T-cell (primary cell): Measurements from ENCODE around the gene UQCRQ. TPM values are rescaled to one million over a fixed set of nuclear protein-coding genes. Genes with fewer than 3 reads are reported as not detected.

Experiments
- ATAC-seq, 4 experiments: fragments of 200-7000 bp in 3 of 4; fragments of 150-1000 bp in 1 of 4; cut with Tn5 transposase; replicated peaks in 1 of 4; 1 replicate in 3 of 4; 2 replicates in 1 of 4; pipeline ENCODE4 v1.10.0; 2021; ENCODE audit warnings: moderate library complexity in 3 of 4, mild to moderate bottlenecking in 2 of 4, moderate number of reproducible peaks in 1 of 4
- CTCF ChIA-PET, 2 donors: fragments of 300-600 bp; sonication (Branson Sonifier 250); formaldehyde crosslinking; loops; one replicate each; lab custom pipeline; 2022; ENCODE audit warnings: antibody characterized with exemption in 2 of 2; lab: Charles Lee
- POLR2A ChIA-PET, 2 donors: fragments of 300-600 bp; sonication (Branson Sonifier 250); formaldehyde crosslinking; loops; one replicate each; lab custom pipeline; 2022; ENCODE audit warnings: antibody characterized with exemption in 2 of 2; lab: Charles Lee
- DNase-seq, 35 experiments: peaks; one replicate each; pipeline versions ENCODE4 v3.0.0 to v3.0.0-alpha.2; 2013 to 2023
- H3K27ac ChIP-seq: one replicate; pipeline ENCODE4 v1.5.1; 2013; ENCODE audit warnings: low read length
- H3K27me3 ChIP-seq, 2 experiments: replicated peaks in 1 of 2; 1 replicate in 1 of 2; 2 replicates in 1 of 2; pipeline versions ENCODE4 v1.6.1 to v1.7.0; 2013; ENCODE audit warnings: low read length in 1 of 2, mixed read lengths in 1 of 2; ENCODE audit not compliant: control insufficient read depth in 2 of 2, insufficient read depth in 2 of 2; ENCODE audit errors: extremely low read depth in 1 of 2
- H3K36me3 ChIP-seq, 2 donors: 1 replicate in 1 of 2; 2 replicates in 1 of 2; pipeline versions ENCODE4 v1.6.1 to v1.7.0; 2013; ENCODE audit warnings: low read length in 1 of 2; ENCODE audit not compliant: control insufficient read depth in 2 of 2, insufficient read depth in 1 of 2; ENCODE audit errors: extremely low read depth in 1 of 2
- H3K4me1 ChIP-seq, 2 experiments: 1 replicate in 1 of 2; 2 replicates in 1 of 2; pipeline versions ENCODE4 v1.6.1 to v1.7.0; 2013; ENCODE audit warnings: low read length in 2 of 2, mixed read lengths in 1 of 2; ENCODE audit not compliant: insufficient read depth in 2 of 2, control insufficient read depth in 1 of 2; ENCODE audit errors: extremely low read depth in 1 of 2
- H3K4me3 ChIP-seq, 2 donors: 1 replicate in 1 of 2; 2 replicates in 1 of 2; pipeline versions ENCODE4 v1.5.1 to v1.7.0; 2013; ENCODE audit warnings: mild to moderate bottlenecking in 2 of 2, low read length in 1 of 2, moderate library complexity in 1 of 2; ENCODE audit not compliant: control insufficient read depth in 1 of 2; ENCODE audit errors: extremely low read depth in 1 of 2
- H3K9me3 ChIP-seq: 2 replicates; pipeline ENCODE4 v1.7.0; 2013
- H3K27ac Mint-ChIP-seq, 2 donors: one replicate each; pipeline ENCODE4 v1.8.0; 2020 to 2021; ENCODE audit warnings: mild to moderate bottlenecking in 2 of 2, mixed read lengths in 2 of 2
- H3K27me3 Mint-ChIP-seq, 2 donors: one replicate each; pipeline ENCODE4 v1.8.0; 2021 to 2022; ENCODE audit warnings: mixed read lengths in 2 of 2
- H3K36me3 Mint-ChIP-seq: one replicate; pipeline ENCODE4 v1.8.0; 2021; ENCODE audit warnings: mixed read lengths
- H3K4me1 Mint-ChIP-seq, 3 donors: one replicate each; pipeline ENCODE4 v1.8.0; 2020 to 2022; ENCODE audit warnings: mixed read lengths in 3 of 3, mild to moderate bottlenecking in 1 of 3
- H3K4me3 Mint-ChIP-seq, 3 donors: one replicate each; pipeline ENCODE4 v1.8.0; 2020 to 2022; ENCODE audit warnings: mild to moderate bottlenecking in 3 of 3, mixed read lengths in 3 of 3, moderate library complexity in 3 of 3
- H3K9me3 Mint-ChIP-seq, 3 donors: one replicate each; pipeline ENCODE4 v1.8.0; 2020 to 2022; ENCODE audit warnings: mixed read lengths in 3 of 3
- WGBS: methylation state at CpG from one replicate; pipeline ENCODE4 v1.1.5; 2013; ENCODE audit warnings: missing lambda C conversion rate; ENCODE audit not compliant: insufficient coverage; 5-methylcytosine and 5-hydroxymethylcytosine counted together
- total RNA-seq, 35 experiments: library from RNA in 6 of 35; stranded (reverse) in 6 of 35; fragments of 120-200 nt in 1 of 35; gene quantifications; one replicate each; pipeline versions ENCODE4 v1.2.1 to v1.2.4 and lab custom pipeline; 2013 to 2026

Gene UQCRQ
- total RNA-seq, 5 donors from 2014 or later (not counting 1 experiment from before 2014, with no cell fraction given): 119 to 139 (median 132) TPM

GRCh38 chr5:132838516-132839282 is 27.7 kb upstream of the UQCRQ start:
- no peak for DNase-seq
- no peaks in the 10 kb centered on the region for H3K9me3 Mint-ChIP-seq
- Histone ChIP-seq H3K9me3 (no peaks in the 10 kb centered on the region), H3K4me3 (no peak overlapping the region), H3K27ac (no peak overlapping the region), H3K4me1 (no peaks in the 10 kb centered on the region), H3K27me3 (peaks cover 0 to 4% of the 10 kb centered on the region in 2 experiments), H3K36me3 (no peaks in the 10 kb centered on the region)
- CTCF ChIA-PET: no interaction called here
- POLR2A ChIA-PET: no interaction called here
- no peak overlapping the region for H3K27ac Mint-ChIP-seq
- WGBS: 75% methylated on average over 3 of the region's 3 CpGs
- H3K4me1 Mint-ChIP-seq: no peaks in the 10 kb centered on the region
- no peaks in the 10 kb centered on the region for H3K36me3 Mint-ChIP-seq
- H3K4me3 Mint-ChIP-seq: no peak overlapping the region
- no peak for ATAC-seq
- H3K27me3 Mint-ChIP-seq: peaks cover 0 to 4% of the 10 kb centered on the region in 2 donors

GRCh38 chr5:132839426-132840301 is 26.8 kb upstream of the UQCRQ start:
- Histone ChIP-seq H3K27ac (no peak overlapping the region), H3K36me3 (no peaks in the 10 kb centered on the region), H3K9me3 (no peaks in the 10 kb centered on the region), H3K4me1 (no peaks in the 10 kb centered on the region), H3K4me3 (no peak overlapping the region), H3K27me3 (peaks cover 0 to 4% of the 10 kb centered on the region in 2 experiments)
- Mint-ChIP-seq H3K36me3 (no peaks in the 10 kb centered on the region), H3K9me3 (no peaks in the 10 kb centered on the region), H3K4me1 (no peaks in the 10 kb centered on the region), H3K27me3 (no peaks in the 10 kb centered on the region), H3K4me3 (no peak overlapping the region), H3K27ac (no peak overlapping the region)
- no peak for DNase-seq
- 96% methylated on average over 5 of the region's 8 CpGs for WGBS
- POLR2A ChIA-PET: no interaction called here
- ATAC-seq: no peak
- CTCF ChIA-PET: no interaction called here

- Histone ChIP-seq H3K36me3 (no peaks in the 10 kb centered on the region), H3K9me3 (no peaks in the 10 kb centered on the region), H3K4me3 (no peak overlapping the region), H3K4me1 (no peaks in the 10 kb centered on the region), H3K27ac (no peak overlapping the region), H3K27me3 (peaks cover 0 to 4% of the 10 kb centered on the region in 2 experiments)
- H3K4me3 Mint-ChIP-seq: no peak overlapping the region
- H3K36me3 Mint-ChIP-seq: no peaks in the 10 kb centered on the region
- DNase-seq (no peak), ATAC-seq (no peak)
- no peaks in the 10 kb centered on the region for H3K9me3 Mint-ChIP-seq
- H3K27me3 Mint-ChIP-seq: no peaks in the 10 kb centered on the region
- POLR2A ChIA-PET: no interaction called here
- CTCF ChIA-PET: no interaction called here
- 88% methylated on average over 1 of the region's 3 CpGs for WGBS
- H3K27ac Mint-ChIP-seq: no peak overlapping the region
- no peaks in the 10 kb centered on the region for H3K4me1 Mint-ChIP-seq
Observed at GRCh38 chr5:132840313-132840712, 26.1 kb upstream of the UQCRQ start.

GRCh38 chr5:132840896-132841295 is 25.5 kb upstream of the UQCRQ start:
- Mint-ChIP-seq H3K36me3 (no peaks in the 10 kb centered on the region), H3K4me1 (no peaks in the 10 kb centered on the region), H3K9me3 (no peaks in the 10 kb centered on the region), H3K27ac (no peak overlapping the region), H3K27me3 (no peaks in the 10 kb centered on the region), H3K4me3 (no peak overlapping the region)
- WGBS: no CpG with 5 or more reads among the region's 1 CpG
- ATAC-seq: no peak
- H3K27ac ChIP-seq: no peak overlapping the region
- CTCF ChIA-PET: no interaction called here
- POLR2A ChIA-PET: interaction anchor here (0.5 to 0.7 kb wide), 2 partner anchors 387 to 520 kb away, joined by 3 to 5 read pairs; no protein-coding TSS in a partner anchor
- H3K27me3 ChIP-seq: peaks cover 0 to 4% of the 10 kb centered on the region in 2 experiments
- no peak for DNase-seq
- H3K4me1 ChIP-seq: no peaks in the 10 kb centered on the region
- no peak overlapping the region for H3K4me3 ChIP-seq
- no peaks in the 10 kb centered on the region for H3K9me3 ChIP-seq
- no peaks in the 10 kb centered on the region for H3K36me3 ChIP-seq

DNA sequence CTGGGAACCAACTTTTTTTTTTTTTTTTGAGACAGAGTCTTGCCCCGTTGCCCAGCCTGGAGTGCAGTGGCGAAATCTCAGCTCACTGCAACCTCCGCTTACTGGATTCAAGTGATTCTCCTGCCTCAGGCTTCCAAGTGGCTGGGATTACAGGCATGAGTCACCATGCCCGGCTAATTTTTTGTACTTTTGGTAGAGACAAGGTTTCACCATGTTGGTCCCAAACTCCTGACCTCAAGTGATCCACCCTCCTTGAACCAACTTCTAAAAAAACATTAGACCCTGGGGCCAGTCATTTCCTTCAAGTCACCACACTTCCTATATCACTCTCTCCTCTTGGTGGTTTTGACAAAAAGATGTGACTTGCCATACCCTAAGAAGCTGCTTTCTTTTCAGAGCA is 25.1 kb upstream of the UQCRQ start:
- Histone ChIP-seq H3K4me1 (no peaks in the 10 kb centered on the region), H3K9me3 (no peaks in the 10 kb centered on the region), H3K36me3 (no peaks in the 10 kb centered on the region), H3K27me3 (peaks cover 0 to 3% of the 10 kb centered on the region in 2 experiments), H3K27ac (no peak overlapping the region), H3K4me3 (no peak overlapping the region)
- WGBS: 97% methylated on average over 4 of the region's 4 CpGs
- ChIA-PET POLR2A (interaction anchor here (0.5 to 0.7 kb wide), 2 partner anchors 387 to 521 kb away, joined by 3 to 5 read pairs; no protein-coding TSS in a partner anchor), CTCF (no interaction called here)
- no peaks in the 10 kb centered on the region for H3K27me3 Mint-ChIP-seq
- H3K4me3 Mint-ChIP-seq: no peak overlapping the region
- H3K27ac Mint-ChIP-seq: no peak overlapping the region
- DNase-seq (no peak), ATAC-seq (no peak)
- H3K36me3 Mint-ChIP-seq: no peaks in the 10 kb centered on the region
- H3K9me3 Mint-ChIP-seq: no peaks in the 10 kb centered on the region
- H3K4me1 Mint-ChIP-seq: no peaks in the 10 kb centered on the region

DNA sequence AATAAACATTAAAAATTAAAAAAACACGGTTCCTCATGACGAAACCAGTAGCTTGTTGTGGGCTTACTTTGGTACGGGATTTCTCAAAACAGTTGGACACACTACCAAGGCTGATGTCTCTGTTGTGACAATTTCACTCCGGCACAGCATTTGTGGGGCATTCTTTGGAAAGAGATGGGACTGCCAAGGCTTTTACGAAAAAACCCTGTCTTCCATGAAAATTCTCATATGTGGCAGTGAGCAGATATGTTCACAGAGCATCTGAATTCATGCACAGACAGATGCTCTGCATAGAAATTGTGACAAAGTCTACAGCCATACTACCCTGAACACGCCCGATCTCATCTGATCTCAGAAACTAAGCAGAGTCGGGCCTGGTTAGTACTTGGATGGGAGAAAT is 18.2 kb upstream of the UQCRQ start:
- Histone ChIP-seq H3K27me3 (no peaks in the 10 kb centered on the region), H3K4me3 (no peak overlapping the region), H3K36me3 (no peaks in the 10 kb centered on the region), H3K4me1 (no peaks in the 10 kb centered on the region), H3K27ac (no peak overlapping the region), H3K9me3 (no peaks in the 10 kb centered on the region)
- ChIA-PET CTCF (interaction anchor here (1.1 to 1.4 kb wide), 2 partner anchors 11 to 19 kb away, joined by 3 read pairs; no protein-coding TSS in a partner anchor), POLR2A (no interaction called here)
- peaks cover 0 to 1% of the 10 kb centered on the region in 2 donors for H3K27me3 Mint-ChIP-seq
- WGBS: 100% methylated on average over 1 of the region's 8 CpGs
- H3K4me3 Mint-ChIP-seq: no peak overlapping the region
- no peak overlapping the region for H3K27ac Mint-ChIP-seq
- ATAC-seq: no peak
- H3K9me3 Mint-ChIP-seq: no peaks in the 10 kb centered on the region
- DNase-seq: no peak
- no peaks in the 10 kb centered on the region for H3K36me3 Mint-ChIP-seq
- H3K4me1 Mint-ChIP-seq: no peaks in the 10 kb centered on the region
